ENCODE data around the gene FANCL.
A peak's percentile ranks its signal among the peaks of the same experiment; 100 is the strongest.

The FANCL gene

DNA sequence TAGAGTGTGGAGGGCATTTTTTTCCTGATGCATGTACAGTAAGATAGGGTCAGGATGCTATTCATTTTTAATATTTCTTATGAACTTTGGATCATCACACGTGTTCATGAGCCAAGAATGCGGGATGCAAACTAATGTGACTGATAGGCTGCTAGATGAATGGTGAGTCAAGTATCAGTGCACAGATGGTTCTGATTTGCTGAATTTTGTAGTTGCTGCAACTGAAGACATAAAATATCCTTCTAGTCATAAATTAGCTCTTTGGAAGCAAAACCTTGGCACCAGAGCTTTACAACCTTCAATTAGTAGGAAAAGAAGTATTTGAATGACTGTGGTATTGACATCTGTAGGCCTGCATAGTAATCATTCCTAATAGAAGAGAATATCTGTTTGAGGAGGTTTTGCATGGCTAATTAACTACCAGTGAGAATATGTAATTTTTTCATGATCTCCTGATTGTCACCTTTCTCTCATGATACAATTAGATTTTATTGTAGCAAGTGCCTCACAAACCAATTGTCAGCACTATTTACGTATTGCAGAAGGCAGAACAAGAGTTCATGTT, 100.5 kb downstream of the FANCL start:
- Histone ChIP-seq H3K36me3 (ENCODE audit: low read depth) (peaks cover 31% of the 10 kb centered on the region), H3K4me3 (ENCODE audit: severe bottlenecking) (no peak overlapping the region), H3K27me3 (ENCODE audit: insufficient read depth, poor library complexity, severe bottlenecking) (no peaks in the 10 kb centered on the region), H3K9me3 (ENCODE audit: severe bottlenecking) (no peaks in the 10 kb centered on the region), H3K4me1 (ENCODE audit: insufficient read depth, poor library complexity, severe bottlenecking) (peaks cover 3% of the 10 kb centered on the region), H3K27ac (ENCODE audit: poor library complexity, severe bottlenecking) (no peak overlapping the region)
- ATAC-seq (ENCODE audit: low read depth): no peak
- DNase-seq (ENCODE audit: low spot score): no peak
- TF ChIP-seq, protein P1, sequence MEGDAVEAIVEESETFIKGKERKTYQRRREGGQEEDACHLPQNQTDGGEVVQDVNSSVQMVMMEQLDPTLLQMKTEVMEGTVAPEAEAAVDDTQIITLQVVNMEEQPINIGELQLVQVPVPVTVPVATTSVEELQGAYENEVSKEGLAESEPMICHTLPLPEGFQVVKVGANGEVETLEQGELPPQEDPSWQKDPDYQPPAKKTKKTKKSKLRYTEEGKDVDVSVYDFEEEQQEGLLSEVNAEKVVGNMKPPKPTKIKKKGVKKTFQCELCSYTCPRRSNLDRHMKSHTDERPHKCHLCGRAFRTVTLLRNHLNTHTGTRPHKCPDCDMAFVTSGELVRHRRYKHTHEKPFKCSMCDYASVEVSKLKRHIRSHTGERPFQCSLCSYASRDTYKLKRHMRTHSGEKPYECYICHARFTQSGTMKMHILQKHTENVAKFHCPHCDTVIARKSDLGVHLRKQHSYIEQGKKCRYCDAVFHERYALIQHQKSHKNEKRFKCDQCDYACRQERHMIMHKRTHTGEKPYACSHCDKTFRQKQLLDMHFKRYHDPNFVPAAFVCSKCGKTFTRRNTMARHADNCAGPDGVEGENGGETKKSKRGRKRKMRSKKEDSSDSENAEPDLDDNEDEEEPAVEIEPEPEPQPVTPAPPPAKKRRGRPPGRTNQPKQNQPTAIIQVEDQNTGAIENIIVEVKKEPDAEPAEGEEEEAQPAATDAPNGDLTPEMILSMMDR (IDR thresholded peaks at IDR 0.05; ENCODE audit: poor library complexity, severe bottlenecking): no peak

DNA sequence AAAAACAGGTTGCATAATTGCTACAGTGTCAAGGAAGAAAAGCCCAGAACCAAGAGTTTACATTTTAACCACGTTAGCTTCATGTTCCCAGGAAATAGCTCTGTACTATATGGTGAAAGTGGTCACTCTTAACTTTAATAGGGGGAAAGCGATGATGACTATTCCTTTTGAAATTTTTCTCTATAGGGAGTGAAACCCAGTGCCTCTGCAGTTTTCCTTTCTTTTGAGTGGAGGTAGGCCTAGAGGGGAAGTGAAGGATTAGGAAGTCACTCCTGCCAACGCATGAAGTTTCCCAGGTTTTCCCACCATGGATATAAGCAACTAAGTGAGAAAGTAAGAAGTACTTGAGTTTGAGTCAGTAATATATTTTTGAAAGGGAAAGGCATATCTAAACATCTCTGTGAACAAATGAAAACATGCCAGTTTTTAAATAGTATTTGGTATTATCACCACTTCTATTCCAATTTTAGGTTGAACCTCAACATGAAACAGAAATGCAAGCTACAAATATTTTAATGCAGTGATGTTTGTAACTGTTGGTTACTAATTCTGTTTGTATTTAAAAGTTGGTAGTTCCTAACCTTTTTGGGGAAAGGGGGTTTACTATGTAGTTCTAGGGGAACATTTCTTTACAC, 102.6 kb downstream of the FANCL start:
- DNase-seq (ENCODE audit: low spot score) (no peak), ATAC-seq (ENCODE audit: low read depth) (no peak)
- TF ChIP-seq, protein P1 (IDR thresholded peaks at IDR 0.05; ENCODE audit: poor library complexity, severe bottlenecking): no peak
- H3K4me3 ChIP-seq (ENCODE audit: severe bottlenecking): no peak overlapping the region
- peaks cover 3% of the 10 kb centered on the region for H3K4me1 ChIP-seq (ENCODE audit: insufficient read depth, poor library complexity, severe bottlenecking)
- H3K36me3 ChIP-seq (ENCODE audit: low read depth): peaks cover 31% of the 10 kb centered on the region
- H3K9me3 ChIP-seq (ENCODE audit: severe bottlenecking): no peaks in the 10 kb centered on the region
- no peak overlapping the region for H3K27ac ChIP-seq (ENCODE audit: poor library complexity, severe bottlenecking)
- no peaks in the 10 kb centered on the region for H3K27me3 ChIP-seq (ENCODE audit: insufficient read depth, poor library complexity, severe bottlenecking)

DNA sequence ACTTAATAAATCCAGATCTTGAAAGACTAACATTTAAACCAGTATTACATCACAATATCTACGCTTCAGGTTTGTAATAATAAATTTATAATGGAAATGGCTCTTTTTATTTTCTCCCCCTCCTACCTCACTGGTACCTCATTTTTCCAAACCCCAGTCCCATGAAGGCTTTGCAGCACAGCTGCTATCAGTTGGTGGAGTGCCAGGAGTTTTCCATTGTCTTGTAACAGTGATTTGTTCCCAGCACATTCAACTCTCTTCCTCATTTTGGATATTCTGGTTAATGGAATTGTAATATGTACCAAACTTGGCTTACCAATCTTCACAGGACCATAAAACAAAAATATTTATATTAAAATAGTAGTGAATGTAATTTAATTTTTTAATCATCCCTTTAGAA, 103.3 kb downstream of the FANCL start:
- Histone ChIP-seq H3K4me1 (ENCODE audit: insufficient read depth, poor library complexity, severe bottlenecking) (peaks cover 3% of the 10 kb centered on the region), H3K27me3 (ENCODE audit: insufficient read depth, poor library complexity, severe bottlenecking) (no peaks in the 10 kb centered on the region), H3K9me3 (ENCODE audit: severe bottlenecking) (no peaks in the 10 kb centered on the region), H3K27ac (ENCODE audit: poor library complexity, severe bottlenecking) (no peak overlapping the region), H3K36me3 (ENCODE audit: low read depth) (peaks cover 30% of the 10 kb centered on the region), H3K4me3 (ENCODE audit: severe bottlenecking) (no peak overlapping the region)
- ATAC-seq (ENCODE audit: low read depth) (no peak), DNase-seq (ENCODE audit: low spot score) (no peak)
- TF ChIP-seq, protein P1 (IDR thresholded peaks at IDR 0.05; ENCODE audit: poor library complexity, severe bottlenecking): no peak

DNA sequence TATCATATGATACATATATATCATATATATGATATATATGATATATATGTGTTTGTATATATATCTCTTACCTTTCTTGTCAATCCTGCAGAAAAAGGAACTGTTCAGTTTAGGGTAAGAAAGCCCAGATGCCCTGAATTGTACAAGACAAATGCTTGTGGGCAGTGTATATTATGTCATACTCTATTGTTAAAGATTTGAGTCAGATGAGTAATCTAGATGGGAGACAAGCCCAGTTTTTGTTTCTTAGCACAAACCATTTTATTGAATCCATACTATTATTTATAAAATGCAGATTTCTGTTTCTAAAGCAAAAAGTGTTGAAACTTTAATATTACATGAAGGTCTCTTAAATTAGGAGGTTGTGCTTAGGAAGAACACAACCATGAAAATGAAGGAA, 103.9 kb downstream of the FANCL start:
- Histone ChIP-seq H3K4me1 (ENCODE audit: insufficient read depth, poor library complexity, severe bottlenecking) (peaks cover 3% of the 10 kb centered on the region), H3K27me3 (ENCODE audit: insufficient read depth, poor library complexity, severe bottlenecking) (no peaks in the 10 kb centered on the region), H3K4me3 (ENCODE audit: severe bottlenecking) (no peak overlapping the region), H3K27ac (ENCODE audit: poor library complexity, severe bottlenecking) (no peak overlapping the region), H3K36me3 (ENCODE audit: low read depth) (peaks cover 37% of the 10 kb centered on the region), H3K9me3 (ENCODE audit: severe bottlenecking) (no peaks in the 10 kb centered on the region)
- TF ChIP-seq, protein P1 (IDR thresholded peaks at IDR 0.05; ENCODE audit: poor library complexity, severe bottlenecking): no peak
- DNase-seq (ENCODE audit: low spot score) (no peak), ATAC-seq (ENCODE audit: low read depth) (peak; percentile 73)

DNA sequence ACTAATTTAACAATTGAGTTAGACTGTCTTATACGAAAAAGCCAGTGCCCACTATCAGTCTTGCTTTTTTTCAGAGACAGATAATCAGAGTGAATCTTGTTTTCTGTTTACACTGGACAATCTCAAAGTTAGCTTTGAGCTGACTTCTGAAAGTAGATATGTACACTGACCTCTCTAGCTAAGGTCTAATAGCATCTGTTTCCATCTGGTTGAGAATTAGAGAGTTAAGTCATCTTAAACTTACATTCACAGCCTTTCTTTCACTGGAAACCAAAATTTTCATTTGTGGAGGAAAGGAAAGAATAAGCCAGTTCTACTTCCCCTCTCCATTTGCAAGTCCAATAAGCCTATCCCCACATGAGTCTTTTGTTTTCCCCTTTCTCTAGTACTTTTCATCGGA, 105.3 kb downstream of the FANCL start:
- Histone ChIP-seq H3K36me3 (ENCODE audit: low read depth) (peaks cover 37% of the 10 kb centered on the region), H3K27ac (ENCODE audit: poor library complexity, severe bottlenecking) (no peak overlapping the region), H3K27me3 (ENCODE audit: insufficient read depth, poor library complexity, severe bottlenecking) (no peaks in the 10 kb centered on the region), H3K4me3 (ENCODE audit: severe bottlenecking) (no peak overlapping the region), H3K9me3 (ENCODE audit: severe bottlenecking) (no peaks in the 10 kb centered on the region), H3K4me1 (ENCODE audit: insufficient read depth, poor library complexity, severe bottlenecking) (peaks cover 10% of the 10 kb centered on the region)
- TF ChIP-seq, protein P1 (IDR thresholded peaks at IDR 0.05; ENCODE audit: poor library complexity, severe bottlenecking): no peak
- DNase-seq (ENCODE audit: low spot score) (no peak), ATAC-seq (ENCODE audit: low read depth) (no peak)

All from RWPE2 (cell line).